ENCODE measurements around the gene TTC39A.

TTC39A gene

DNA sequence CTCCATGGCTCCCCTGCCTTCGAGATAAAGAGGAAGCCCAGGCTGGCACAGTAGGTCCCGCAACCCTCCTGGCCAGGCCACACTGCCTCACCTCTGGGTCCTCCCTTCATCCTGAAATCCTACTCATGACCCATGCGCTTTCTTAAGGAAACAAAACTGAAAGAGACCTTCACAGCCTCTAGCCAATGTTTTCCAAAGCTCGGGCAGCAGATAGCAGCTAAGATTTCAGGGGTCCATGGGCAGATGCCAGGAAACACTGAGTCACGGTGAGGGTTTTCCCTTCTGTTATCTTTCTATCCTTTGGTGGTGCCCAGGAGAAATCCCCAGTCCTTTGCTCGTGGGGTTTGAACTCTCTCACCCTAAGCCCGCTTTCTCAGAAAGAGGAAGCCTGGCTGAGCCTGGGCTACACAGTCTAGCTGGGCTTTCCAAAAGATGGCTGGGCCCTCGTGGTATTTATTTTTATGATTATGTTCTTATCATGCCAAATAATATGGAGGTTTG lies 26.6 kb downstream of the TTC39A start:
- no peak for DNase-seq (ENCODE audit: low read depth)
- TF ChIP-seq, protein P1, sequence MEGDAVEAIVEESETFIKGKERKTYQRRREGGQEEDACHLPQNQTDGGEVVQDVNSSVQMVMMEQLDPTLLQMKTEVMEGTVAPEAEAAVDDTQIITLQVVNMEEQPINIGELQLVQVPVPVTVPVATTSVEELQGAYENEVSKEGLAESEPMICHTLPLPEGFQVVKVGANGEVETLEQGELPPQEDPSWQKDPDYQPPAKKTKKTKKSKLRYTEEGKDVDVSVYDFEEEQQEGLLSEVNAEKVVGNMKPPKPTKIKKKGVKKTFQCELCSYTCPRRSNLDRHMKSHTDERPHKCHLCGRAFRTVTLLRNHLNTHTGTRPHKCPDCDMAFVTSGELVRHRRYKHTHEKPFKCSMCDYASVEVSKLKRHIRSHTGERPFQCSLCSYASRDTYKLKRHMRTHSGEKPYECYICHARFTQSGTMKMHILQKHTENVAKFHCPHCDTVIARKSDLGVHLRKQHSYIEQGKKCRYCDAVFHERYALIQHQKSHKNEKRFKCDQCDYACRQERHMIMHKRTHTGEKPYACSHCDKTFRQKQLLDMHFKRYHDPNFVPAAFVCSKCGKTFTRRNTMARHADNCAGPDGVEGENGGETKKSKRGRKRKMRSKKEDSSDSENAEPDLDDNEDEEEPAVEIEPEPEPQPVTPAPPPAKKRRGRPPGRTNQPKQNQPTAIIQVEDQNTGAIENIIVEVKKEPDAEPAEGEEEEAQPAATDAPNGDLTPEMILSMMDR (conservative IDR thresholded peaks at IDR 0.05; ENCODE audit: low read depth, low read length), result no peak
- no peak overlapping the region for H3K4me3 ChIP-seq (ENCODE audit: low read length)

DNA sequence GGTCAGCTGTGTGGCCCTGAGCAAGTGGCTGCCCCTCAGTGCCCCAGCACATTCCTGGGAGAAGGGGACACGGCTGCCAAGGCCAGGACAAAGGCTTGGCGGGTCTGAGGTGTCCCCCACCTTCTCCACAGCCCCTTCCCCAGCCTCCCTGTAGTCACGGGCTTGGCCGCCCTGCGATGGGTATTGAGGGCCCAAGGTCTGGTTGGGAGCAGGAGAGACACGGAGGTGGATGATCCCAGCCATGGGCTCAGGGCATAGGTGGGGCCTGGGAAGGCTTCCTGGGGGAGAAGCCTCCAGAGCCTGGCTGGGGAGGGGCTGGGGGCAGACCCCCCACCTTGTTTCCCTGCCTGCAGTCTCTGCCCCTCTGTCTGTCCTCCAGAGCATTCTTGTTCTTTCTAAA lies 27.0 kb downstream of the TTC39A start:
- DNase-seq (ENCODE audit: low read depth), result no peak
- no peak overlapping the region for H3K4me3 ChIP-seq (ENCODE audit: low read length)
- TF ChIP-seq, protein P1 (conservative IDR thresholded peaks at IDR 0.05; ENCODE audit: low read depth, low read length), result no peak

DNA sequence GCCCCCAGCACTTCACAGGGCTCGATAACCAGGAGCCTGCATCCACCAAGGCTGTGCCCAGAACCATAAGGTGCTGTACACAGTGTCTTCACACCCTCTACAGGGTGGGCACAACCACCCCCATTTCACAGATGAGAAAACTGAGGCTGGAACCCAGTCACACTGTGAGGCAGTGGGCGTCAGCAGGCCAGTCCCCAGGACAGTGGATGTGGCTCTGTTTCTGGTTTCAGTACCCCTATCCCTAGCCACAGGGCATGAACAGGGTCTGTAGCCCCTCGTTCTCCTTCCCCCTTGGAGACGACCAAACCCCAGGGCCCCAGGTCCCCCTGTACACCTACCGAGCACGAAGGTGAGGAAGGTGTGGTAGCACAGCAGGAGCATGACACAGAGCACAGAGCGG lies 27.6 kb downstream of the TTC39A start:
- no peak for DNase-seq (ENCODE audit: low read depth)
- no peak overlapping the region for H3K4me3 ChIP-seq (ENCODE audit: low read length)
- TF ChIP-seq, protein P1 (conservative IDR thresholded peaks at IDR 0.05; ENCODE audit: low read depth, low read length), result no peak

DNA sequence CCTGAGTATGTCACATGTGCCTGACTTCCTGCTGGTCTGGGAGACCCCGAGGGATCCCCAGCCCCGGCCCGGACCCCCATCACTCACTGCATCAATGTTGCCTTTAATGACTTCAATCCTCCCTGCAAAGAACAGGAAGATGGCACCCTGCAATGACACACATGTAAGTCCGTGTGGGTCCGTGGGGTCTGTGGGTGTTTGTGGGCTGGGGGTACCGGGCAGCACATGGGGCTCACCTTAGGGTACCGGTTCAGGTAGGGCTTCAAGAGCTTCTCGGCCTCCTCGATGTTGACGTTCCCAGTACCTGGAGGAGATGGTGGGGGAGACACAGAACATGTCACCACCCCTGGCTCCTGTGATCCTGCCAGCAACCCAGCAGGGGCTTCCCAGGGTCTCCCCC lies 28.1 kb downstream of the TTC39A start:
- no peak overlapping the region for H3K4me3 ChIP-seq (ENCODE audit: low read length)
- TF ChIP-seq, protein P1 (conservative IDR thresholded peaks at IDR 0.05; ENCODE audit: low read depth, low read length), result no peak
- DNase-seq (ENCODE audit: low read depth), result no peak

DNA sequence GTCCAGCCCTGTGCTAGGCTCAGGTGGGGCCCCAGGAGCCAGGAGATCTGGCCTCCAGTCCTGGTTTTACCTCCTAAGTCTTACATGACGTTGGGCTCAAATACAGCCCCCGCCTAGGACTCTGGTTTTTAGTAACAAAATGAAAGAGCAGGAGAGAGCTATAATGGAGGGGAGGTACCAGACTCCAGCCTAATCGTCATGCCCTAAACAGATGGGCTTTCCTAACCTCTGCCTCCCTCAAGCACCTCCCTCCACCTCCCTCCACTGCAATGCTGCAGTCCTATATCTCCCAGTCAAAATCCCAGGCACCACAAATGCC lies 28.6 kb downstream of the TTC39A start:
- no peak overlapping the region for H3K4me3 ChIP-seq (ENCODE audit: low read length)

DNA sequence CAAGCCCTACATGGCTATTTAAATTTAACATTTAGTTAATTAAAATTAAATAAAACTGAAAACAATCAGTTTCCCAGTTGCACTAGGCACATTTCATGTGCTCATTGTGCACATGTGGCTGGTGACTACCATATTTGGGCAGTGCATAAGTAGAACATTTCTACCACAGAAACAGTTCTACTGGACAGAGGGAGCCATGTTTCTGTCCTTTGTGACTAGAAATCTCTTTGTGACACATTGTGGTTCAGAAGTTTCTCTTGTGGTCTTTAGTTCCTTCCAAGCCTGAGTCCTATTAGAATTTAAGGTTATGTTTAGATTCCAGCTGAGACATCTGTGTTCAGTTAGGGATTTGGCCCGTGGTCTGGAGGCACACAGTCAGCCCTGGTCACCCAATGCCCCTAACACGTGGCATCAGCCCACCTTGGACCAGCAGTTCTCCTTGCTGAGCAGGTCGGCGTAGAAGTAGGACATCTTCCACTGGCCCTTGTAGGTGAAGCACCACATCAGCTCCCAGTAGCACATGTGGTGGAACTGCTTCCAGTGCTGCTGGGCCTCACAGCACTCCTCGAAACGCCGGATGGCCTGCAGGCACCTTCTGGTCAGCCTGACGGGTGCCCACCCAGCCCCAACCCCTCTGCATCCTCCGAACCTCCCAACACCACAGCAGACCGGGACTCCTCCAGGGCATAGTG lies 29.1 kb downstream of the TTC39A start:
- H3K4me3 ChIP-seq (ENCODE audit: low read length), result no peak overlapping the region
- TF ChIP-seq, protein P1 (conservative IDR thresholded peaks at IDR 0.05; ENCODE audit: low read depth, low read length), result no peak
- DNase-seq (ENCODE audit: low read depth), result no peak

More for the DNA sequence above, 28.6 kb downstream of the TTC39A start:
- TF ChIP-seq, protein P1 (conservative IDR thresholded peaks at IDR 0.05; ENCODE audit: low read depth, low read length), result no peak
- no peak for DNase-seq (ENCODE audit: low read depth)

DNA sequence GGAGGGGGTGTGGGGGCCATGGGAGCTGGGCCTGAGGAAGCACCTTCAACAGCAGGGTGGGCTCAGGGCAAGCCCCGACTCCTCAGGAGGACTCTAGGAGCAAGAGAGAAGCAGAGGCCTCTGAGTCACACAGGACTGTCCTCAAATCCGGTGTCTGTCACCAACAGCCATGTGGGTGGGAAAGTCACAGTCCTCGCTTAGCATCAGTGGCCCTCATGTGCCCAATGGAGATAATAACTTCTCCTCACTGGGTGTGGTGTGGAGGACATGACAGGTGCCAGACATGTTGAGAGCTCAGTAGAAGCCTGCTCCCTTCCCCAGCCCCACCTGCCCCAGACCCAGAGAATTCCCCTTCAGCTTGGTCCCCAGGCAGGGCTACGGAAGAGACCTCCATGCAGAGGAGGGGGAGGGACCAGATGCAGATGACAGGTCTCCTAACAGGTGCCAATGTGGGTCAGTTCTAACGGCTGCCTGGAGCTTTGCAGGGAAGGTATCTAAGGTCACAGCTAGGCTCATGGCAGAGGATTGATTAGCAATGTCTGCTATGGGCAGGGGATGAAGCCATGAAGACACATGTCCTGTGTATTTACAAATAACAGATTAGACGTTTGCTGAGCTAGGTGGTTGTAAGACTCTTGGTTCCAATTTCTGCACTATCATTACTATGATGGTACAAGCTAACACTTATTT lies 30.2 kb downstream of the TTC39A start:
- H3K4me3 ChIP-seq (ENCODE audit: low read length), result no peak overlapping the region
- no peak for DNase-seq (ENCODE audit: low read depth)
- TF ChIP-seq, protein P1 (conservative IDR thresholded peaks at IDR 0.05; ENCODE audit: low read depth, low read length), result no peak

Measured in retinal pigment epithelial cell (primary cell).